Fibroblast of lung (primary cell): ENCODE results near the gene TESK2.
"Not testable (repeated sequence)": the region's sequence is repeated elsewhere in the genome, so short reads cannot be mapped to it uniquely, and the experiment has no call there.

ENCODE experiments used
- CTCF ChIP-seq, 2 donors: IDR thresholded peaks in 1 of 2; conservative IDR thresholded peaks in 1 of 2; 1 replicate in 1 of 2; 2 replicates in 1 of 2; pipeline ENCODE4 v1.5.1; 2011 to 2012; ENCODE audit warnings: low read length in 2 of 2, control low read depth in 1 of 2, inconsistent platforms in 1 of 2, low read depth in 1 of 2, mild to moderate bottlenecking in 1 of 2
- EZH2 ChIP-seq: IDR thresholded peaks from 2 replicates; pipeline ENCODE4 v1.5.1; 2012; ENCODE audit warnings: low read length, control low read depth, mild to moderate bottlenecking; ENCODE audit errors: missing control alignments

GRCh38 chr1:45518366-45518765 is 27.4 kb upstream of the TESK2 start:
- not testable (repeated sequence) for TF ChIP-seq CTCF (conservative IDR thresholded peaks at IDR 0.05 in 1 of 2, IDR thresholded peaks at IDR 0.05 in 1 of 2; ENCODE audit: low read depth in 1 of 2, low read length in 2 of 2); EZH2
